ENCODE results near the gene IL17RD. TPM values are rescaled to one million over a fixed set of nuclear protein-coding genes. Genes with fewer than 3 reads are reported as not detected.

The IL17RD gene
- total RNA-seq, 2 donors from 2014 or later = not detected

- no peak for DNase-seq
- H3K4me1 Mint-ChIP-seq = peaks cover 5% of the 10 kb centered on the region
- no peak for ATAC-seq
- H3K36me3 Mint-ChIP-seq (ENCODE audit: low read depth) = peaks cover 2% of the 10 kb centered on the region
- peaks cover 74% of the 10 kb centered on the region for H3K27me3 Mint-ChIP-seq
- no peaks in the 10 kb centered on the region for H3K9me3 ChIP-seq (ENCODE audit: control insufficient read depth, low read length, poor library complexity, severe bottlenecking)
- no peak overlapping the region for H3K4me3 Mint-ChIP-seq
- no peak overlapping the region for H3K27ac Mint-ChIP-seq
Measured at GRCh38 chr3:57076422-57076951, 88.7 kb downstream of the IL17RD start.

DNA sequence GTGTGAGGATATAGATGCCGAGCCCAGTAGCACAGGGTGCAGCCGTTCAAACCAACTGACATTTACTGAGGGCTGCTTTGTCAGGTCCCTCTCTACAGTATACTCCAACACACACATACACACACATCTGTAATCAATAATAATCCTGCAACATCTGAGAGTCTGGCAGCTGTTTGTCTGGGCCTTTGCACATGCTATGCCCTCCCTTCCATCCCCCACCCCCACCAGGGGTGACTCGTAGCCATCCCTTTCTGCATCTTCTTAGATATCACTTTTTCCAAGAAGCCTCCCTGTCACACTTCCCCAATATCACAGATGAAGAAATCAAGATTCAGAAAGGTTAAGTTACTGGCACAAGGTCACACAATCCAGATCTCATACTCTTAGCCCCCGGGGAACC, 91.0 kb downstream of the IL17RD start:
- Mint-ChIP-seq H3K36me3 (ENCODE audit: low read depth) (peaks cover 5% of the 10 kb centered on the region), H3K4me1 (peaks cover 5% of the 10 kb centered on the region), H3K27me3 (peaks cover 76% of the 10 kb centered on the region), H3K4me3 (no peak overlapping the region), H3K27ac (no peak overlapping the region)
- no peaks in the 10 kb centered on the region for H3K9me3 ChIP-seq (ENCODE audit: control insufficient read depth, low read length, poor library complexity, severe bottlenecking)
- DNase-seq = no peak
- ATAC-seq = no peak

DNA sequence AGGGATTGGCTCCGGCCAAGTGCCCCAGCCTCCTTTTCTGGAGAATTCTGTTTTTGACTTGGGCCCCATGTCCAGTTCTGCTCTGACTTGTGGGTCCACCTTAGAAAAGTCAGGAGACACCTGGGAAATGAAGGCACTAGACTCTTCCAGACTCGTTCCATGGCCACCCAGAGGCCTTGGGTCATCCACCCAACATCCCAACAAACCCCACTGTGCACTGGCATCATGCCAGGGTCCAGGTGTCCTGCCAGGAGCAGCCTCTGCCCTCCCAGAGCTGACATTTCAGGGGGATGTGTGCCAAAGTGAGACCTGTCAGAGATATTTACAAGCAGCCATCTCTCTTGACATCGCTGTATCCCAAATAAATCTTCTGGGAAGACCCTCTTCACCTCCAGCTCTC, 91.5 kb downstream of the IL17RD start:
- Mint-ChIP-seq H3K27me3 (peaks cover 81% of the 10 kb centered on the region), H3K27ac (no peak overlapping the region), H3K4me3 (no peak overlapping the region), H3K36me3 (ENCODE audit: low read depth) (peaks cover 5% of the 10 kb centered on the region), H3K4me1 (peaks cover 5% of the 10 kb centered on the region)
- ATAC-seq (no peak), DNase-seq (no peak)
- H3K9me3 ChIP-seq (ENCODE audit: control insufficient read depth, low read length, poor library complexity, severe bottlenecking) = no peaks in the 10 kb centered on the region

- ATAC-seq = no peak
- no peaks in the 10 kb centered on the region for H3K9me3 ChIP-seq (ENCODE audit: control insufficient read depth, low read length, poor library complexity, severe bottlenecking)
- no peak overlapping the region for H3K4me3 Mint-ChIP-seq
- H3K27me3 Mint-ChIP-seq = peaks cover 48% of the 10 kb centered on the region
- H3K4me1 Mint-ChIP-seq = peaks cover 3% of the 10 kb centered on the region
- H3K36me3 Mint-ChIP-seq (ENCODE audit: low read depth) = peaks cover 3% of the 10 kb centered on the region
- H3K27ac Mint-ChIP-seq = no peak overlapping the region
- DNase-seq = no peak
Measured at GRCh38 chr3:57069503-57069902, 95.7 kb downstream of the IL17RD start.

- peak; percentile 89 for ATAC-seq
- DNase-seq = no peak
- peaks cover 3% of the 10 kb centered on the region for H3K36me3 Mint-ChIP-seq (ENCODE audit: low read depth)
- H3K27ac Mint-ChIP-seq = no peak overlapping the region
- H3K27me3 Mint-ChIP-seq = peaks cover 39% of the 10 kb centered on the region
- no peaks in the 10 kb centered on the region for H3K9me3 ChIP-seq (ENCODE audit: control insufficient read depth, low read length, poor library complexity, severe bottlenecking)
- no peak overlapping the region for H3K4me3 Mint-ChIP-seq
- H3K4me1 Mint-ChIP-seq = peaks cover 4% of the 10 kb centered on the region
Measured at GRCh38 chr3:57068437-57069089, 96.6 kb downstream of the IL17RD start.

DNA sequence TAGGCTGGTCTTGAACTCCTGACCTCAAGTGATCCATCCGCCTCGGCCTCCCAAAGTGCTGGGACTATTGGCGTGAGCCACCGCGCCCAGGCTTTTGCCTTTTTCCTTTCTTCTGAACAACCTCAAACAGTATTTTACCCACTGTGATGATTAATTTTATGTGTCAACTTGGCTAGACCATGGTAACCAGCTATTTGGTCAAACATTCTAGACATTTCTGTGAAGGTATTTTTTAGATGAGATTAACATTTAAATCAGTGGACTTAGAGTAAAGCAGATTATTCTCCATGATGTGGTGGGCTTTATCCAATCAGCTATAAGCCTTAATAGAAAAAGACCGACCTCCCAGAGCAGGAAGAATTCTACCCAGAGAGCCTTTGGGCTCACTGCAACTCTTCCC, 98.7 kb downstream of the IL17RD start:
- Mint-ChIP-seq H3K4me1 (peaks cover 4% of the 10 kb centered on the region), H3K27ac (no peak overlapping the region), H3K27me3 (peaks cover 25% of the 10 kb centered on the region), H3K36me3 (ENCODE audit: low read depth) (peaks cover 6% of the 10 kb centered on the region), H3K4me3 (no peak overlapping the region)
- no peak for ATAC-seq
- DNase-seq = no peak
- H3K9me3 ChIP-seq (ENCODE audit: control insufficient read depth, low read length, poor library complexity, severe bottlenecking) = no peaks in the 10 kb centered on the region

DNA sequence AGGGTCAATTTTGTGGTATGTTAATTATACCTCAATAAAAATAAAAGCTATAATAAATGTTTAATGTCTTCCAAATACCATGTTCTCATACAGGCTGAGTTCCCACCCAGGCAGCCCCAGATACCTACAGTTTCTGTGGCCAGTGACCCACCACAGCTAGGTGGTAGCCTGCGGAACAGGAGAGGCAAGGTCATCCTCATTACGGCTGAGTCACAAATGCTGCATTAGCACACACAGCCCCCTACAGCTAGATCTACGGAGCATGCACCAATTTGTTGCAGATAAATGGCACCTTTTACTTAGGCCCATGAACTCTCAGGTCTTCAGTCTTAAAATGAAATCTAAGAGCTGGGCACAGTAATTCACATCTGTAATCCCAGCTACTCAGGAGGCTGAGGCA, 99.6 kb downstream of the IL17RD start:
- H3K36me3 Mint-ChIP-seq (ENCODE audit: low read depth) = peaks cover 6% of the 10 kb centered on the region
- H3K27me3 Mint-ChIP-seq = peaks cover 17% of the 10 kb centered on the region
- no peak for ATAC-seq
- H3K27ac Mint-ChIP-seq = no peak overlapping the region
- H3K4me3 Mint-ChIP-seq = no peak overlapping the region
- no peaks in the 10 kb centered on the region for H3K9me3 ChIP-seq (ENCODE audit: control insufficient read depth, low read length, poor library complexity, severe bottlenecking)
- H3K4me1 Mint-ChIP-seq = peaks cover 4% of the 10 kb centered on the region
- DNase-seq = no peak

DNA sequence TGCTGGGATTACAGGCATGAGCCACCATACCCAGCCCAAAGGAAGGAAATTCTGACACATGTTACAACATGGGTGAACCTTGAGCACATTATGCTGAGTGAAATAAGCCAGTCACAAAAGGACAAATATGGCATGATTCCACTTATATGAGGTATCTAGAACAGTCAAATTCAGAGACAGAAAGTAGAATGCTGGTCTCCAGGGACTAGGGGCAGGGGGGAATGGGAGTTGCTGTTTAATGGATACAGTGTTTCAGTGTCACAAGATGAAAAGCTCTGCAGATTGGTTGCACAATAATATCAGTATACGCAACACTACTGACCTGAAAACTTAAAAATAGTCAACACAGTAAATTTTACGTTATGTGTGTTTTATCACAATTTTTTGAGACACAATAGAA, 100.6 kb downstream of the IL17RD start:
- peaks cover 4% of the 10 kb centered on the region for H3K4me1 Mint-ChIP-seq
- H3K4me3 Mint-ChIP-seq = no peak overlapping the region

DNA sequence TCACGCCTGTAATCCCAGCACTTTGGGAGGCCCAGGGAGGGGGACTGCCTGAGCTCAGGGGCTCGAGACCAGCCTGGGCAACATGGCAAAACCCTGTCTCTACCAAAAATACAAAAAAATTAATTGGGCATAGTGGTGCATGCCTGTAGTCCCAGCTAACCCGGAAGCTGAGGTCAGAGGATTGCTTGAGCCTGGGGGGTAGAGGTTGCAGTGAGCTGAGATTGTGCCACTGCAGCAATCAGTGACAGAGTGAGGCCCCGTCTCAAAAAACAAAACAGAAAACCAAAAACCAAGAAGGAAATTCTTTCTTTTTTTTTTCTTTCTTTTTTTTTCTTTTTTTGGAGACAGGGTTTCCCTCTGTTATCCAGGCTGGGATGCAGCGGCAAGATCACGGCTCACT, 101.2 kb downstream of the IL17RD start:
- peaks cover 7% of the 10 kb centered on the region for H3K27me3 Mint-ChIP-seq
- peaks cover 4% of the 10 kb centered on the region for H3K4me1 Mint-ChIP-seq
- H3K36me3 Mint-ChIP-seq (ENCODE audit: low read depth) = peaks cover 3% of the 10 kb centered on the region
- no peak overlapping the region for H3K4me3 Mint-ChIP-seq
- no peak for DNase-seq
- ATAC-seq = no peak
- no peaks in the 10 kb centered on the region for H3K9me3 ChIP-seq (ENCODE audit: control insufficient read depth, low read length, poor library complexity, severe bottlenecking)
- no peak overlapping the region for H3K27ac Mint-ChIP-seq

More for the DNA sequence above, 100.6 kb downstream of the IL17RD start:
- peaks cover 10% of the 10 kb centered on the region for H3K27me3 Mint-ChIP-seq
- peaks cover 3% of the 10 kb centered on the region for H3K36me3 Mint-ChIP-seq (ENCODE audit: low read depth)
- ATAC-seq = no peak
- no peaks in the 10 kb centered on the region for H3K9me3 ChIP-seq (ENCODE audit: control insufficient read depth, low read length, poor library complexity, severe bottlenecking)
- H3K27ac Mint-ChIP-seq = no peak overlapping the region
- DNase-seq = no peak

DNA sequence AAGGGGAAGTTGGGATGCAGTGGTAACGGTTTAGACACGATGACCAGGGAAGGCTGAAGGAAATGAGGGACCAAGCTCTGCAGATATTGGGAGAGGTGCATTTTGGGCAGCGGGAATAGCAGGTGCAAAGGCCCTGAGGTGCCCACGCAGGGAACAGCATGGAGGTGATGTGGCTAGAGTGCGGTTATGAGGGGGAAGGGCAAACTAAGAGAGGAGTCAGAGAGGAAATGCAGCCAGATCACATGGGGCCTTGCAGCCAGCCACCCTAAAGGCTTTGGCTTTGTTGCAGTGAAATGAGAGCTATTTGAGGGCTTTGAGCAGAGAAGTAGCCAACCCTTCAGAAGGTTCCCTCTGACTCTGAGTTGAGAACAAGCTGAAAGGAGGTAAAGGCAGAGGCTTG, 102.1 kb downstream of the IL17RD start:
- no peaks in the 10 kb centered on the region for H3K9me3 ChIP-seq (ENCODE audit: control insufficient read depth, low read length, poor library complexity, severe bottlenecking)
- no peak overlapping the region for H3K4me3 Mint-ChIP-seq
- H3K27ac Mint-ChIP-seq = no peak overlapping the region
- ATAC-seq (no peak), DNase-seq (no peak)
- no peaks in the 10 kb centered on the region for H3K27me3 Mint-ChIP-seq
- peaks cover 4% of the 10 kb centered on the region for H3K4me1 Mint-ChIP-seq
- peaks cover 3% of the 10 kb centered on the region for H3K36me3 Mint-ChIP-seq (ENCODE audit: low read depth)

DNA sequence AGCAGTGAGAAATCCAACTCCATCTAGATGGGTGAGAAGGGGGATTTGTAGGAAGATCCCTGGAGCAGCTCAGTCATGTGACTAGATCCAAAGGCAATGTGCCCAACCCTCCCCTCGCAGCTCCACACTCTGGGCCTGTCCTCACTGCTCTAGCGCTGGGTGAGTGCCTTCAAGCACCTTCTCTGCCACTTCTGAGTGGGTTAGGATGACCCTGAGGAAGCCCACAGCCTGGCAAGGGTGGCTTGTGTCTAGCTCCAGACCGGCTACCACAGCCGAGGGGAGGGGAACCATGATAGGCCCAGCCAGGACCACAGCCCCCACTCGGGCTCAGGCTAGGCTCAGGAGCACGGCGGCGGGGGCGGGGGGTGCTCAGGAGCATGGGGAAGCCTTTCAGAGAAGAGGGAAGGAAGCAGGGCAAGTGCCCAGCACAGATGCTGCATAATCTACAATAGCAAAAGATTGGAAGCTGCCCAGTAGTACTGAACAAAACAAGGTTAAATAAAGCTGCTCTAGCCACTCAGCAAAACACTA, 103.0 kb downstream of the IL17RD start:
- no peaks in the 10 kb centered on the region for H3K9me3 ChIP-seq (ENCODE audit: control insufficient read depth, low read length, poor library complexity, severe bottlenecking)
- DNase-seq (no peak), ATAC-seq (no peak)
- Mint-ChIP-seq H3K4me3 (no peak overlapping the region), H3K27ac (no peak overlapping the region), H3K27me3 (peaks cover 4% of the 10 kb centered on the region), H3K4me1 (peaks cover 4% of the 10 kb centered on the region), H3K36me3 (ENCODE audit: low read depth) (peaks cover 3% of the 10 kb centered on the region)

- H3K9me3 ChIP-seq (ENCODE audit: control insufficient read depth, low read length, poor library complexity, severe bottlenecking) = no peaks in the 10 kb centered on the region
- Mint-ChIP-seq H3K36me3 (ENCODE audit: low read depth) (peaks cover 3% of the 10 kb centered on the region), H3K4me3 (no peak overlapping the region), H3K4me1 (peaks cover 4% of the 10 kb centered on the region), H3K27ac (no peak overlapping the region), H3K27me3 (peaks cover 7% of the 10 kb centered on the region)
- ATAC-seq (no peak), DNase-seq (no peak)
Measured at GRCh38 chr3:57061556-57061955, 103.6 kb downstream of the IL17RD start.

- peaks cover 7% of the 10 kb centered on the region for H3K36me3 Mint-ChIP-seq (ENCODE audit: low read depth)
- ATAC-seq = peak; percentile 37
- H3K27me3 Mint-ChIP-seq = peaks cover 20% of the 10 kb centered on the region
- DNase-seq = no peak
- peaks cover 6% of the 10 kb centered on the region for H3K4me1 Mint-ChIP-seq
- H3K9me3 ChIP-seq (ENCODE audit: control insufficient read depth, low read length, poor library complexity, severe bottlenecking) = no peaks in the 10 kb centered on the region
- H3K27ac Mint-ChIP-seq = no peak within 1 kb of the TSS
- H3K4me3 Mint-ChIP-seq = no peak within 1 kb of the TSS
Measured at GRCh38 chr3:57060089-57060821, 104.9 kb downstream of the IL17RD start, which contains the start of gene SPATA12. TSS of gene SPATA12 (plus strand) at chr3:57060664. CDS start at chr3:57073695, 13,031 bp downstream.
